Stimulated activated CD4-positive, alpha-beta T cell treated with anti-CD3 and anti-CD28 coated beads, Interleukin-2, amount 100 ng/mL, for 4 hours (primary cell): Measurements from ENCODE around the gene AGBL1.

Experiments used
- DNase-seq: peaks from one replicate; pipeline ENCODE4 v3.0.0-alpha.2; 2020; ENCODE audit warnings: low read depth

AGBL1 gene

GRCh38 chr15:86327230-86327865 is 247.7 kb downstream of the AGBL1 start:
- no peak for DNase-seq

GRCh38 chr15:86328658-86329057 is 249.0 kb downstream of the AGBL1 start:
- DNase-seq: no peak

GRCh38 chr15:86329311-86330013 is 249.8 kb downstream of the AGBL1 start:
- no peak for DNase-seq

DNA sequence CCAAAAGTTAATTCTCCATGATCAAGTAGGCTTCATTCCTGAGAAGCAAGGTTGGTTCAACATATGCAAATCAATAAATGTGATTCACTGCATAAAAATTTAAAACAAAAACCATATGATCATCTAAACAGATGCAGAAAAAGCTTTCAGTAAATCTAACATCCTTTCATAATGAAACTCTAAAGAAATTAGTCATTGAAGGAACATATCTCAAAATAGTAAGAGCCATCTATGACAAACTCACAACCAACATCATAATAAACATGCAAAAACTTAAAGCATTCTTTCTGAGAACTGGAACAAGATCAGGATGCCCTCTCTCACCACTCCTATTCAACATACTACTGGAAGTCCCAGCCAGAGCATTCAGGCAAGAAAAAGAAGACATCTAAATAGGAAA is 254.1 kb downstream of the AGBL1 start:
- DNase-seq: no peak

DNA sequence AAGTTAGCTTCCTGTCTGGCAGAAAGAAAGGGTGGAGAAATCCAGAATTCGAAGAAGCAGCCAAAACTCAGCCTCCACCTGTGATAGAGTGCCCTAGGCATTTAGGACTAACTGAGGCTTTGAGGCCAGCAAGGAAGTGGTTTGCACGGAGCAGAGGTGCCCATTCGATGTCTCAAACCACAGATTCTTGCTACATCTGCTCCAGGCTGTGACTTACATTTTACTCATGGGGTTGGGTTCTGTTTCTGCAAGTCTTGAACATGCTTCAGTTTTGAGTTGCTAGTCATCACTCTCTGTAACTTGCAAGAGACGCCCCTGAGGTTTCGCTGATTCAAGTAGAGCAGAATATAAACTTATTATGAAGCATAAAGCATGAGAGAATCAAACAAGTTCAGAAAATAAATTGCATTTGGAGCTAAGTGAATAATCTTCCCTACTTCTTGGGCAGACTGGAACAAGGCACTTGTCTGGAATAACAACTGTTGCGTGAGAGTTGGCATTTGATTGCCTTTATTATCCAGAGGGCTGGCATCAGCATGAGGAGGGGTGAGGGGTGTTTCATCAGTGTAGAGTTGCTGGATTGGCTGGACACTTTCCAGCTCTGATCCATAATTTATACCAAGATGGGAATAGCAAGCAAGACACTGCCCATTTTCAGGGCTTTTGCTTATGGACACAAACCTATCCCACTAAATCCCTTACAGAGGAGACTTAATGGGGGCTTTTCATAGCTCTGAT is 256.5 kb downstream of the AGBL1 start:
- no peak for DNase-seq

- DNase-seq: no peak
Observed at GRCh38 chr15:86337071-86337470, 257.4 kb downstream of the AGBL1 start.

GRCh38 chr15:86347245-86347644 is 267.6 kb downstream of the AGBL1 start:
- no peak for DNase-seq

DNA sequence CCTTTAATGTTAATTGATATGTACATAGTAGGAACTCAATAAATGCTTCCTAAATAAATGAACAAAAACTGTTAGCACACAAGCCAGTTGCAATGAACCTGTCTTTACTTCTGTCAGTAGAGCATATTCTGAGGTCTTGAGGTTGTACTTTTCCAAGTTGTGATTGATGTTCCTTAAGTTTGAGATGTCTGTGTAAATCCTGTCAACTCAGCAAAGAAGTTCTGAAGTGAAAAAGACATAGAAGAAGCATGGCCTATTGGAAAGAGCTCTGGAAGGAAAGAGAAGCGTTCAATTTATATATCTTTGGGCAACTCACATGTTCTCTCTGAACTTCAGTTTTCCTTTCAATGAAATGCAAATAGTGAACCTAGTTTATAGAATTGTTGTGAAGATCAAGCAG is 269.9 kb downstream of the AGBL1 start:
- DNase-seq: no peak

- DNase-seq: no peak
Observed at GRCh38 chr15:86353213-86353612, 273.5 kb downstream of the AGBL1 start.

- no peak for DNase-seq
Observed at GRCh38 chr15:86355361-86355760, 275.7 kb downstream of the AGBL1 start.

DNA sequence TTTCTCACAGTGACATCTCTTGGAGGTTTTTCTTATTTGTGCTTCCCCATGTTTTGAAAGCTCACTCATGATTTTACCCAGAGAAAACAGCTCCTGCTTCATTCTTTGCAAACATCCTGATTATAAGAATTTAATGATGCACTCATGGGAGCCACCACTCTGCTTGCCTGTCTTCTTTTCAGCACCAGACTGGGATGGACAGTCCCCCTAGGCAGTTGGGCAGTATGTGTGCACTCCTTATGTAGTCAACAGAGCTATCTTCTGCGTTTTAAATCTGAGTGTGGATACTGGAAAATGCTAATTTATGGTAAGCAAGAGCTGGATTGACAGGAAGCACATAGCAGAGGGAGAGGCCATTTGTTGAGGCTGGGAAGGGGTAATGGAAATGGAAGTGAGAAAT is 276.1 kb downstream of the AGBL1 start:
- no peak for DNase-seq

DNA sequence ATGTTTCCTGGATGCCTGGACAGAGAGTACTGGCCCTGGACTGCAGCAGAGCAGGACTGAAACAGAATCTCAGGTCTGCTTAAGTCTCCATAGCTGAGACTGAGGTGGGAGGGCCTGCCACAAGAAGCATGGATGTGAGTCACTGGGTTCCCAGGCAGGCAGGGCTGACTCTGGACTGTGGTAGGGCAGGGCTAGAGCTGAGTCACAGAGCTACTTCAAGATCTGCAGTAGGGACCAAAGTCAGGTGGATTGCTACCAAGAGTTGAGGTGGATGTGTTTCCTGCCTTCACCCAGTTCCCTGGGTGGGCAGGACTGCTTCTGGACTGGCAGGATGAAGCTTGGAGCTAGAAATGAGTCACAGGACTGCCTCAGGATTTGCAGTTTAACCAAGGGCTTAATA is 282.9 kb downstream of the AGBL1 start:
- DNase-seq: no peak

- no peak for DNase-seq
Observed at GRCh38 chr15:86373147-86373546, 293.5 kb downstream of the AGBL1 start.

DNA sequence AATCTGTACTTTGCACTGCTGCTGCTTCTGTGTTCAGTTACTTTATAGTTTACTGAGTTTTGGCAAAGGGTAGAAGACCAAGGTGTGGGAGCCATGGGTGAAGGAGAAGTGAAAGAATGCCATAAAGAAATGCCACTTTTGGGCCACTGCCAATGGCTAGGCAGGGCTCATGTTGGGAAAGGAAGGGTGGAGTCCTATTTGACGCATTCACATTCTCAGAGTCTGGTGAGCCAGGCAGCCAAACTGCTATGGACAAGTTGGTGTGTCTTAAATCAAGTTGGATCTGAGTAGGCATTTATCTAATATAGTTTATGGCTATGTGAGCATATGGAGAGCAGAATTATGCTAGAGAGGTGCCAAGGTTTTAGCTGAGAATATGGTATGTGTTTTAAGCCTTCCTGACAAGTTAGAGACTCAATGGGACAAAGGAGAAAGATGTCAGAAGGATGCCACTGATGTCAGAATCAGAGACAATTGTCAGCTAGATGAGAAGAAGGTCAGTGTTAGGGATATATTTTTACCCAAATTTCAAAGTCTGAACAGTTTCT is 296.1 kb downstream of the AGBL1 start:
- no peak for DNase-seq

GRCh38 chr15:86377914-86378313 is 298.2 kb downstream of the AGBL1 start:
- DNase-seq: no peak

GRCh38 chr15:86382341-86382740 is 302.7 kb downstream of the AGBL1 start:
- DNase-seq: no peak

DNA sequence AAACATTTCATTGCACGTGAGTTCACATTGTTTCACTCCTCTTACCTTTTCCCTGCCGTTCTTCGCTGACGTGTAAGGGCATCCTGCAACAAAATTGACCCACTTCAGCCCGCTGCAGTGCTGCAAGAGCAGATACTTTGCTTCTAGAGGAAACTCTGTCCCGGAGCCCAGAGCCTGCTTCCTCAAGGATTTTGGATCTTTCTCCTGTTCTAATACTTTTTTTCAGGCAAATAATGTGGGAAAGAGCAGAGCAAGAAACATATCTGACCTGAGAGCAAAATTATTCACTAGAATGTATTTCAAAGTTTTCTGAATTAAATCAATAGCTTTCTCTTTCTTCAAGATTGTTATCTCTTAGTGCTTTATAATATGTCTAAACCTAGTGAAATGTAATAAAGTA is 303.9 kb downstream of the AGBL1 start:
- no peak for DNase-seq

GRCh38 chr15:86384186-86384585 is 304.5 kb downstream of the AGBL1 start:
- DNase-seq: no peak

DNA sequence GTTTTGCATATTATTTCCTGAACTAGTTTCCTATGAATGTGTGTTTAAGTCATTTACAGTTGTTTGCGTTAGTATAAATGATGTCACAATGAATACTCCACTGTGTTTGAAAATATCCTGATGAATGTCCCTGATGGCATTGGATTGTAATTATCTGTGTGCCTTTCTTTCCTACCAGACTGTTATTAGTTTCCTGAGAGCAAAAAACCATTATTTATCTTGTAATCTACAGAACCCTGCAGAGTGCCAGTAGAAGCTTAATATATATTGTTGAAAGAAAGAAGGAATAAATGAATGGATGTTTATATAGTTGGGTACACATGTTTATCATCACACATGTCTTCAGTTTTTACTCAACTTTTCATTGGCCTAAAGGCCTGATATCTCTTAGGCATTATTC is 312.6 kb downstream of the AGBL1 start:
- DNase-seq: no peak

GRCh38 chr15:86392874-86393273 is 313.2 kb downstream of the AGBL1 start:
- DNase-seq: no peak

- DNase-seq: no peak
Observed at GRCh38 chr15:86394866-86395265, 315.2 kb downstream of the AGBL1 start.

DNA sequence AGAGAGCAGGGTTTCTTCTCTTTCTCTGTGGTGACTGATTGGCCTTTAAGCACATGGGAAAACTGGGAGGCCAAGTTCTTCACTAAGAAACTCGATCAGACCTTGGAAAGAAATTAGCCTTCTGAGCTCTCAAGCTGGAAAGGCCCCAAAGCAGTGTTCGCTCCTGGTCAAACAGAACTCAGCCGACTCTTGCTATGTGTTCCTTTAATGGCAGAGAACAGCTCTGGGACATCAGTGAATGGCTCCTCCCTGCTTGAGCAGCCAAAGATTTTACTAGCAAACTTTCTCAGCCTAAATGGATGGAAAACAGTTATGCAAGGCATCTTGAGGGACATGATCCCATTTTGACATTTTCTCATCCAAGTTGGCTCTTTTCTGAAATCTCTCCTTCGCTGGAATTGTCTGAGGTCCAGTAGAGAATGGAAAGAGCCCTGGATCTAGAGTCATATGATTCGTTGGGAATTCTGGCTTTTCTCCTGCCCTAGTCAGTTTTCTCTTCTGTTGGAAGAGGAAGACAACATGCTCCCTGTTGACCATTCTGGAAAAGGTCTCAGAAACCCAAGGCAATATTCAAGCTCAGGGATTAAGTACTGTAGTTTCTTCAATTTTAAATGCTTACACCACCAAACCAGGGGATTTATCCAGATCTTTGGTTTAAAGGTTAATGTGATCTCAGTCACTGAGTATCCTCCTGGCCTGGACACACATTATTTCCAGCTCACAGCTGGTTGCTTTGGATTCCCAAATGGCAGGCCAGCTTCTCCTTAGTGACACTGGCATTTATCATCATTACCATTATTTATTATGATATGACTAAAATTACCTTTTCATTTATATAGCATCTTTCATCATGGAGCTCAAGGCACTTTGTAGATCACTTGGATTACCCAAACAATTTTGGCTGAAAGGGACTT is 319.6 kb downstream of the AGBL1 start:
- no peak for DNase-seq
